Lung (tissue), 12 donors: ENCODE results near the gene GNG7. TPM values are rescaled to one million over a fixed set of nuclear protein-coding genes. Genes with fewer than 3 reads are reported as not detected.

Experiments
- ATAC-seq: fragments of 200-7000 bp; cut with Tn5 transposase; one replicate; pipeline ENCODE4 v1.9.1; 2020; ENCODE audit warnings: moderate number of reproducible peaks; ENCODE audit not compliant: insufficient read depth, low FRiP score
- DNase-seq, 3 donors: peaks; one replicate each; pipeline ENCODE4 v3.0.0-alpha.2; 2013 to 2017
- H3K27ac ChIP-seq, 2 donors: one replicate each; pipeline ENCODE4 v1.5.1; 2013; ENCODE audit warnings: mild to moderate bottlenecking in 2 of 2, moderate library complexity in 2 of 2, control low read depth in 1 of 2, inconsistent platforms in 1 of 2, low read depth in 1 of 2, low read length in 1 of 2
- H3K27me3 ChIP-seq, 3 donors: one replicate each; pipeline ENCODE4 v1.5.1; 2013; ENCODE audit warnings: low read length in 2 of 3; ENCODE audit not compliant: control insufficient read depth in 3 of 3, insufficient read depth in 3 of 3
- H3K36me3 ChIP-seq, 4 donors: one replicate each; pipeline ENCODE4 v1.5.1; 2013; ENCODE audit warnings: low read length in 4 of 4, mild to moderate bottlenecking in 1 of 4, moderate library complexity in 1 of 4; ENCODE audit not compliant: control insufficient read depth in 4 of 4, insufficient read depth in 4 of 4
- H3K4me1 ChIP-seq, 5 donors: one replicate each; pipeline ENCODE4 v1.5.1; 2013; ENCODE audit warnings: low read length in 5 of 5, mild to moderate bottlenecking in 2 of 5, moderate library complexity in 1 of 5; ENCODE audit not compliant: control insufficient read depth in 5 of 5, insufficient read depth in 5 of 5
- H3K4me3 ChIP-seq: one replicate; pipeline ENCODE4 v1.5.1; 2013; ENCODE audit warnings: mild to moderate bottlenecking, control low read depth, moderate library complexity
- H3K9ac ChIP-seq, 2 donors: one replicate each; pipeline ENCODE4 v1.5.1; 2013; ENCODE audit warnings: low read length in 2 of 2, control low read depth in 1 of 2; ENCODE audit not compliant: insufficient read depth in 1 of 2
- H3K9me3 ChIP-seq, 4 donors: one replicate each; pipeline ENCODE4 v1.5.1; 2013; ENCODE audit warnings: low read length in 3 of 4, mild to moderate bottlenecking in 1 of 4, moderate library complexity in 1 of 4; ENCODE audit not compliant: control insufficient read depth in 4 of 4, insufficient read depth in 3 of 4
- CTCF ChIP-seq: IDR thresholded peaks from 2 replicates; pipeline ENCODE4 v1.5.1; 2012; ENCODE audit warnings: mild to moderate bottlenecking; ENCODE audit errors: control extremely low read depth, extremely low read depth
- WGBS, 2 donors: extraction: QIAGEN DNeasy Blood & Tissue Kit; methylation state at CpG; one replicate each; pipeline ENCODE4 v1.1.7; 2013; 5-methylcytosine and 5-hydroxymethylcytosine counted together
- polyA plus RNA-seq, 2 donors: library from polyadenylated mRNA; stranded (reverse); fragments of 200-250 nt; gene quantifications; one replicate each; pipeline ENCODE4 v1.2.1, GENCODE V29; 2013
- total RNA-seq, 2 donors: library from RNA; depleted of rRNA in 1 of 2; stranded (reverse); fragments of >200 nt in 1 of 2; gene quantifications; one replicate each; pipeline ENCODE4 v1.2.1, GENCODE V29; 2014 to 2021
- donor health status: control.
- donor health status: control.
- donor health status: Bipolar disorder and iron deficiency.
- donor health status: healthy.
- donor health status: DM: yes; HTN: yes; CAD: no.

Gene GNG7
- total and polyA plus RNA-seq, 4 donors, result 1.6 to 4.5 (median 2.8) TPM

- WGBS, 2 donors, result 63 to 86% methylated on average over 45 of the region's 45 CpGs
- Histone ChIP-seq H3K4me1 (peaks cover 0 to 10% (median 0%) of the 10 kb centered on the region in 5 donors), H3K9ac (no peak overlapping the region), H3K36me3 (no peaks in the 10 kb centered on the region), H3K27me3 (no peaks in the 10 kb centered on the region), H3K9me3 (no peaks in the 10 kb centered on the region), H3K27ac (no peak overlapping the region), H3K4me3 (no peak overlapping the region)
- ATAC-seq, result no peak
- TF ChIP-seq CTCF, result no peak
- no peak for DNase-seq
These were observed 177.4 kb downstream of the GNG7 start for GRCh38 chr19:2524840-2525723.

DNA sequence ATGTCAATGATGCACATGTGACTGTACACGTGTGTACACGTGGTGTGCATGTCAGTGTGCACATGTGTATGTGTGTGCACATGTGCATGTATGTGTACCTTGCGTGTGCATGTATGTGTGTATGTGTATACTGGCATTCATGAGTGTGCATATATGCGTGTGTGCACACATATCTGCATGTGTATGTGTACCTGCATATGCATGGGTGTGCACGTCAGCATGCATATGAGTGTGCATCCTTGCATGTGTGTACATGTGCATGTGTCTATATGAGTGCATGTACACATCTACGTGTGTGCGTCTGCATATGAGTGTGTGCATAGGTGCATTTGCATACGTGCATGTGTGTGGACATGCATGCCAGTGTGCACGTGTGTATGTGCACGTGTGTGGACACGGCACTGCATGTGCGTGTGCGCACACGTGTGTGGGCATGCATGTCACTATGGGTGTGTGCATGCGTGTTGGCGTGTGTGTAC, 178.1 kb downstream of the GNG7 start:
- no peak for TF ChIP-seq CTCF
- Histone ChIP-seq H3K4me1 (peaks cover 0 to 10% (median 0%) of the 10 kb centered on the region in 5 donors), H3K36me3 (no peaks in the 10 kb centered on the region), H3K4me3 (no peak overlapping the region), H3K9me3 (no peaks in the 10 kb centered on the region), H3K27ac (no peak overlapping the region), H3K9ac (no peak overlapping the region), H3K27me3 (no peaks in the 10 kb centered on the region)
- 91 to 95% methylated on average over 16 of the region's 16 CpGs for WGBS, 2 donors
- ATAC-seq (no peak), DNase-seq (no peak)

GRCh38 chr19:2523630-2524311, 178.7 kb downstream of the GNG7 start:
- Histone ChIP-seq H3K27ac (no peak overlapping the region), H3K4me3 (no peak overlapping the region), H3K9me3 (no peaks in the 10 kb centered on the region), H3K36me3 (no peaks in the 10 kb centered on the region), H3K9ac (no peak overlapping the region), H3K27me3 (no peaks in the 10 kb centered on the region), H3K4me1 (peaks cover 0 to 8% (median 0%) of the 10 kb centered on the region in 5 donors)
- ATAC-seq, result no peak
- no peak for DNase-seq
- WGBS, 2 donors, result 87 to 96% methylated on average over 20 of the region's 20 CpGs
- TF ChIP-seq CTCF, result no peak
